GM12891 (cell line): ENCODE measurements around the gene RNF220.

Experiments
- PAX5 ChIP-seq: IDR thresholded peaks from 2 replicates; pipeline ENCODE4 v1.6.1; 2011; ENCODE audit warnings: low read length, moderate library complexity, mild to moderate bottlenecking; ENCODE audit not compliant: insufficient read depth, severe bottlenecking
- POLR2A ChIP-seq: IDR thresholded peaks from 2 replicates; pipeline ENCODE4 v1.6.1; 2011; ENCODE audit warnings: low read depth, low read length, control low read depth
- POLR2AphosphoS5 ChIP-seq: IDR thresholded peaks from 2 replicates; pipeline ENCODE4 v1.6.1; 2011; ENCODE audit warnings: low read depth, low read length, control low read depth
- SPI1 ChIP-seq: IDR thresholded peaks from 2 replicates; pipeline ENCODE4 v1.6.1; 2011; ENCODE audit warnings: low read depth, low read length, control low read depth
- TAF1 ChIP-seq: IDR thresholded peaks from 2 replicates; pipeline ENCODE4 v1.6.1; 2011; ENCODE audit warnings: low read depth, low read length, control low read depth

- TF ChIP-seq POLR2A (no peak), TAF1 (no peak), POLR2AphosphoS5 (no peak), SPI1 (no peak), PAX5 (no peak)
Measured at GRCh38 chr1:44613941-44614340, 208.9 kb downstream of the RNF220 start.
